Measurements from ENCODE around the gene SCARB2. TPM values are rescaled to one million over a fixed set of nuclear protein-coding genes. Genes with fewer than 3 reads are reported as not detected.

Gene SCARB2
- total and polyA plus RNA-seq, 8 donors = 212 to 266 (median 229) TPM

DNA sequence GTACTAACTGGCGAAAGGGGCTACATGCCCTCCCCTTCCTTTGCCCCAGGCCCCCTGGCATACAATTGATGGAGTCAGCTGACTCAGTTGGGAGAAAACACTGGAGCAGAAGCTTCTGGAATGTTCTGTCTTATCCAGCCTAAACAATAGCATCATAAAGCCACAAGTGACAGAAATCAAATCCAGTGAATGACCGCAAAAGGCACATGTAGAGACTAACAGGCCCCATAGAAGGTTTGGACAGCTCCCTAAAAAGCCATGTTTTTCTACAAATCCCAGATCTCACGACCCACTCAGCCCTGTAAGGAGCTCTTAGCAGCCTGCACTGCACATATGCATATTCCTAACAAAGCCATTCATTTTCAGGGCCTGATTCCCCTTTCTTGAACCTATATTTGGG, 25.1 kb downstream of the SCARB2 start:
- TF ChIP-seq, protein P1, sequence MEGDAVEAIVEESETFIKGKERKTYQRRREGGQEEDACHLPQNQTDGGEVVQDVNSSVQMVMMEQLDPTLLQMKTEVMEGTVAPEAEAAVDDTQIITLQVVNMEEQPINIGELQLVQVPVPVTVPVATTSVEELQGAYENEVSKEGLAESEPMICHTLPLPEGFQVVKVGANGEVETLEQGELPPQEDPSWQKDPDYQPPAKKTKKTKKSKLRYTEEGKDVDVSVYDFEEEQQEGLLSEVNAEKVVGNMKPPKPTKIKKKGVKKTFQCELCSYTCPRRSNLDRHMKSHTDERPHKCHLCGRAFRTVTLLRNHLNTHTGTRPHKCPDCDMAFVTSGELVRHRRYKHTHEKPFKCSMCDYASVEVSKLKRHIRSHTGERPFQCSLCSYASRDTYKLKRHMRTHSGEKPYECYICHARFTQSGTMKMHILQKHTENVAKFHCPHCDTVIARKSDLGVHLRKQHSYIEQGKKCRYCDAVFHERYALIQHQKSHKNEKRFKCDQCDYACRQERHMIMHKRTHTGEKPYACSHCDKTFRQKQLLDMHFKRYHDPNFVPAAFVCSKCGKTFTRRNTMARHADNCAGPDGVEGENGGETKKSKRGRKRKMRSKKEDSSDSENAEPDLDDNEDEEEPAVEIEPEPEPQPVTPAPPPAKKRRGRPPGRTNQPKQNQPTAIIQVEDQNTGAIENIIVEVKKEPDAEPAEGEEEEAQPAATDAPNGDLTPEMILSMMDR (IDR thresholded peaks at IDR 0.05) = no peak
- H3K27me3 ChIP-seq = no peaks in the 10 kb centered on the region
- no peaks in the 10 kb centered on the region for H3K9me3 ChIP-seq
- DNase-seq (no peak), ATAC-seq (no peak)
- peaks cover 0 to 72% of the 10 kb centered on the region in 2 donors for H3K36me3 ChIP-seq
- peaks cover 4 to 33% of the 10 kb centered on the region in 2 donors for H3K4me1 ChIP-seq
- intact Hi-C loops (cut with DNase I) = no loop called here
- H3K27ac ChIP-seq = no peak overlapping the region
- H3K4me3 ChIP-seq = no peak overlapping the region

DNA sequence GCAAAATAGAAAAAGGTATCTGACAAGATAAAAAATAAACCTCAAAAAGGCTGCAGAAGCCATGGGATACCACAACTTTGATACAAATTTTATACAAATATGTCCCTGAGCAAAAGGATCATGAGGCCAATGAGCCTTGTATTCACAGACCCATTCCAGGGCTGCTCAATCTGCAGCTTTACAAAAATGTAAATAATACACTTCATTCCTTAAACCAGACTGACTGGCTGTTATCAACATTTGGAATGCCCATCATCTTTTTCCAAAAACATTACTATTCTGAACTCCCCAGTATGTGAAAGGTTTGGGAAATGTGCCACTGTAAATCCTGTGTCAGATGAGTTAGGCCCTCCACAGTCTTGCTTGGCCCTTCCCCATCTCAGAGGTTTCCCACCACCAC, 25.5 kb downstream of the SCARB2 start:
- no peak overlapping the region for H3K27ac ChIP-seq
- intact Hi-C loops (cut with DNase I) = no loop called here
- peaks cover 0 to 68% of the 10 kb centered on the region in 2 donors for H3K36me3 ChIP-seq
- ATAC-seq (no peak), DNase-seq (no peak)
- TF ChIP-seq, protein P1 (IDR thresholded peaks at IDR 0.05) = no peak
- H3K9me3 ChIP-seq = no peaks in the 10 kb centered on the region
- H3K27me3 ChIP-seq = no peaks in the 10 kb centered on the region
- H3K4me3 ChIP-seq = no peak overlapping the region
- peaks cover 3 to 29% of the 10 kb centered on the region in 2 donors for H3K4me1 ChIP-seq

DNA sequence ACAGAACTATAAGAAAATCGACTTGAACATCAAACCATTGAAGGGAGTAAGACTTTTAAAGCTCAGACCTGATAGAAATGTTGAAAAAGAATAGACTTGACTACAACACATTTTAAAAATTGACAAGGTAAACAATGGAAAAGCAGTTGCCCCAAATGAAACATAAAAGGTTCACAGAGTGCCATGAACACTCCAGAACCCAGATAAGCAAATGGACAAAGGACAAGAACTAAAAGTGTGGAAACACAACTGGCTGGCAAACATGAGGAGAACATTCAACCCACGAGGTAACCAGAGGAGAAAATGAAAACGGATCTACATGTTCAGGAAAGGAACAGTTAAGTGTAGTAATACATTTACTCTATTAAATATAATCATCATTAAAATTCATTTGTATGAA, 26.5 kb downstream of the SCARB2 start:
- no peaks in the 10 kb centered on the region for H3K27me3 ChIP-seq
- TF ChIP-seq, protein P1 (IDR thresholded peaks at IDR 0.05) = no peak
- H3K27ac ChIP-seq = no peak overlapping the region
- intact Hi-C loops (cut with DNase I) = no loop called here
- ATAC-seq (no peak), DNase-seq (no peak)
- peaks cover 0 to 58% of the 10 kb centered on the region in 2 donors for H3K36me3 ChIP-seq
- H3K4me3 ChIP-seq = no peak overlapping the region
- peaks cover 0 to 20% of the 10 kb centered on the region in 2 donors for H3K4me1 ChIP-seq
- H3K9me3 ChIP-seq = no peaks in the 10 kb centered on the region

DNA sequence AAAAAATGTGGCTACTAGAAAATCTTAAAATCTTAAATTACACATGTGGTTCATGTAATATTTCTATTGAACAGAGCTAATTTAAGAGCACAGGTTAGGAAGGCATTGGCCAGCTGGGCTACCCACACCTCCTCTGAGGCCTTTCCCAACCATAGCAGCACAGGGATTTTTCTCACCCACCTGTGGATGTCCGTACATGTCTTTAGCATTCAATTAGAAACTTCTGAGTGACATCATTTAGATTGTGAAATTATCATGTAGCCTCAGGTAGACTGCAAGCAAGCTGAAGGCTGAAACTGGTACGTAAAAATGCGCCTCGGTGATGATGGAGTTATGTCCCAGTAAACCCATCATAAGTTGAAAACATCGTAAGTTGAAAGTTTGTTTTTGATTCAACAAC, 31.2 kb downstream of the SCARB2 start:
- H3K36me3 ChIP-seq = peaks cover 0 to 49% of the 10 kb centered on the region in 2 donors
- TF ChIP-seq, protein P1 (IDR thresholded peaks at IDR 0.05) = no peak

DNA sequence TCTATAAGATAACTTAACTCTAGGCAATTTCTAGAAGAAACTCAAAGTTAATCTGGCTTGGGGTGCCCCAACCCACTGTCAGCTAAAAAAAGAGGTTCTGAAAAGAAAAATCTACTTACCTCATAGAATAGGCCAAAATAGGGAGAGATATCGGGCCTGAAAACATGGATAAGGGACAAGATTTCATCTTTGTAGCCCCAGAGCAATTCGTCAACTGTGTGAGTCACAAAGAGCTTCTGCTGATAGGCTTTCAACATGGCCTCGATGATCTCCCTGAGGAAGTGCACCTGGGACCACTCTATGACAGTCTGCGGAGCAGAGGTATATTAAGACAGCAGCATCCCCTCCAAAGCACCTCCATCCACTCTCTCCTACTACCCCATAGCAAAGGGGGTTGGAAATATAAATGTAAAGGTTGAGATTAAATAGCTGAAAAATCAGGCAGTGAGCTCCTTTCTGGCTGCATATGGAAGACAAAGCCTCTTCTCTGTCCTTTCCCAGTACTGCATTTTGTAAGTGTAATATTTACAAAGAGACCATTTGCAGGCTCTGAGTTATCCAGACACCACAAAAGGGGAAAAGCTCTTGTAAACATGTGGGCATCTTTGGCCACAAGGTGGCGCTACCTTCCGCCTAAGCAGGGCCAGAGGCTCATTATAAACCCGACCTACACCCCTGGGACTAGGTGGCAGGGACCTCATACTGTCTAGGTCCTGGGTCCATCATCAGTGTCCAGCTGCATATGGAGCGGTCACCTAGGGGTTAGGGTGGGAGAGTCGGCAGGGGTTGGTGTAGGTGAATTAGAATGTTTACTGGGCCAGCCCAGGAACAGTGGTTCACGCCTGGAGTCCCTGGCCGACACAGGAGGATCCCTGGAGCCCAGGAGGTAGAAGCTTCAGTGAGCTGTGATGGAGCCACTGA, 34.0 kb downstream of the SCARB2 start:
- DNase-seq (peak; percentile 75 to 88 (median 84)), ATAC-seq (peak; percentile 96)
- peaks cover 0 to 57% of the 10 kb centered on the region in 2 donors for H3K36me3 ChIP-seq
- TF ChIP-seq, protein P1 (IDR thresholded peaks at IDR 0.05) = peak; percentile 83 to 84
- H3K27me3 ChIP-seq = no peaks in the 10 kb centered on the region
- peaks cover 0 to 3% of the 10 kb centered on the region in 2 donors for H3K4me1 ChIP-seq
- H3K9me3 ChIP-seq = no peaks in the 10 kb centered on the region
- H3K27ac ChIP-seq = no peak overlapping the region
- no peak overlapping the region for H3K4me3 ChIP-seq
- intact Hi-C loops (cut with DNase I) = no loop called here

More for the DNA sequence above, 31.2 kb downstream of the SCARB2 start:
- Histone ChIP-seq H3K4me3 (no peak overlapping the region), H3K27me3 (no peaks in the 10 kb centered on the region), H3K27ac (no peak overlapping the region), H3K4me1 (peaks cover 0 to 3% of the 10 kb centered on the region in 2 donors), H3K9me3 (no peaks in the 10 kb centered on the region)
- no peak for ATAC-seq
- no peak for DNase-seq
- intact Hi-C loops (cut with DNase I) = no loop called here
